ENCODE data around the gene RNF115.

Gene RNF115

DNA sequence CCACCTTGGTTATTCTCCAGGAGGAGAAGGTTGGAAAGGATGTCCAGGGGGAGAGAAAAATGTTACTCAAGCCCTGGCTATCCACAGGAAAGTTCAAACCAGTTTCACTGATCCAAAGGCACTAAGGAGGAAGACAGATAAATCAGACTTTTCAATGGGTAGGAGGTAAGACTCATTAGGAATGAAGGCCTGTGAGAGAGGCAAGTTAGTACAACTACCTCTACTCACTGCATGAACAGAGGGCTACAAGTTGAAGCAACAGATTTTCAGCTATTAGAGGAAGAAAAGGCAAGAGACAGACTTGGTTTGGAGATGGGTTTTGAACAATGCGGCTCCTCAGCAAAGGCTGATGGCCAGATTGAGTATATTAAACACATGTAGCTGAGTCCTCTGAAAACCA, 87.7 kb downstream of the RNF115 start:
- Histone ChIP-seq H2BK5ac (ENCODE audit: low read length) (no peak overlapping the region), H2BK12ac (ENCODE audit: low read length) (no peak overlapping the region), H3K9me3 (replicated peaks in 1 of 2; ENCODE audit: control insufficient read depth in 2 of 2, insufficient read depth in 1 of 2, low read depth in 1 of 2, low read length in 2 of 2) (no peaks in the 10 kb centered on the region), H3K4ac (ENCODE audit: low read length) (no peak overlapping the region), H3K27ac (replicated peaks; ENCODE audit: low read length) (no peak overlapping the region), H3K4me2 (ENCODE audit: insufficient read depth, low read length, poor library complexity, severe bottlenecking) (no peak overlapping the region), H3K36me3 (replicated peaks in 1 of 2; ENCODE audit: control insufficient read depth in 2 of 2, insufficient read depth in 2 of 2, low read length in 2 of 2) (peaks cover 0 to 2% of the 10 kb centered on the region in 2 donors), H3K14ac (ENCODE audit: low read length) (no peak overlapping the region), H2AK5ac (ENCODE audit: low read depth, low read length) (no peak overlapping the region), H2BK15ac (ENCODE audit: low read length) (no peak overlapping the region), H3K9ac (ENCODE audit: low read depth, low read length, poor library complexity) (no peak overlapping the region), H2BK120ac (ENCODE audit: low read depth, low read length) (no peak overlapping the region), H3K4me3 (ENCODE audit: low read length in 2 of 2) (no peak overlapping the region), H2AFZ (ENCODE audit: low read length) (no peak overlapping the region), H3K4me1 (ENCODE audit: control insufficient read depth in 2 of 2, insufficient read depth in 1 of 2, low read depth in 1 of 2, low read length in 2 of 2) (no peaks in the 10 kb centered on the region), H3K23ac (ENCODE audit: low read depth, low read length, poor library complexity) (no peak overlapping the region), H3K27me3 (ENCODE audit: control insufficient read depth in 3 of 3, insufficient read depth in 3 of 3, low read depth in 1 of 3, low read length in 3 of 3) (no peaks in the 10 kb centered on the region), H3K79me1 (ENCODE audit: low read depth, low read length) (no peaks in the 10 kb centered on the region), H4K91ac (ENCODE audit: low read depth, low read length, poor library complexity) (no peak overlapping the region), H4K8ac (ENCODE audit: low read depth, low read length) (no peak overlapping the region), H3K18ac (ENCODE audit: low read length) (no peak overlapping the region)
- no CpG with 5 or more reads among the region's 1 CpG for WGBS, 2 donors (ENCODE audit: extremely low coverage in 2 of 2, insufficient read length in 2 of 2, insufficient replicate concordance in 1 of 2)
- DNase-seq (ENCODE audit: low spot score) = no peak

DNA sequence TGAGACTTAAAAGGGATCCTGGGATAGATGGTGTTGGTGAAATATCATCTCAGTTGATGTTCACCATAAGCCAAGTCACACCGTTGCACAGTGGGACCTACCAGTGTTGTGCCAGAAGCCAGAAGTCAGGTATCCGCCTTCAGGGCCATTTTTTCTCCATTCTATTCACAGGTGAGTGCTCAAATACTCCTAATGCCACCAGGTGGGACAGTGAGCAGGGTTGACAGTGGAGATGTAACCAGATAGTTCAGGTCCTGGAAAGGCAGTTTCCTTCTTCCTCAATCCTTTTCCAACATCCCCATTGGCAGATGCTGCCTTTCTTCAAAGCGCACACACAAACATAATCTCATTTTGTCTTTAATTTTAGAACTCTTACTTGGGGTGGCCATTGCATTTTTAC, 93.0 kb downstream of the RNF115 start:
- no peak overlapping the region for H2BK15ac ChIP-seq (ENCODE audit: low read length)
- no peak overlapping the region for H3K23ac ChIP-seq (ENCODE audit: low read depth, low read length, poor library complexity)
- H3K4me1 ChIP-seq (ENCODE audit: control insufficient read depth in 2 of 2, insufficient read depth in 1 of 2, low read depth in 1 of 2, low read length in 2 of 2) = no peaks in the 10 kb centered on the region
- no peak overlapping the region for H2AFZ ChIP-seq (ENCODE audit: low read length)
- no peaks in the 10 kb centered on the region for H3K27me3 ChIP-seq (ENCODE audit: control insufficient read depth in 3 of 3, insufficient read depth in 3 of 3, low read depth in 1 of 3, low read length in 3 of 3)
- H3K9me3 ChIP-seq (replicated peaks in 1 of 2; ENCODE audit: control insufficient read depth in 2 of 2, insufficient read depth in 1 of 2, low read depth in 1 of 2, low read length in 2 of 2) = no peaks in the 10 kb centered on the region
- no peak overlapping the region for H3K18ac ChIP-seq (ENCODE audit: low read length)
- no peak overlapping the region for H3K9ac ChIP-seq (ENCODE audit: low read depth, low read length, poor library complexity)
- H3K4me3 ChIP-seq (ENCODE audit: low read length in 2 of 2) = no peak overlapping the region
- H3K14ac ChIP-seq (ENCODE audit: low read length) = no peak overlapping the region
- H2BK5ac ChIP-seq (ENCODE audit: low read length) = no peak overlapping the region
- H2BK12ac ChIP-seq (ENCODE audit: low read length) = no peak overlapping the region
- H3K4me2 ChIP-seq (ENCODE audit: insufficient read depth, low read length, poor library complexity, severe bottlenecking) = no peak overlapping the region
- H2BK120ac ChIP-seq (ENCODE audit: low read depth, low read length) = no peak overlapping the region
- DNase-seq (ENCODE audit: low spot score) = no peak
- no CpG with 5 or more reads among the region's 3 CpGs for WGBS, 2 donors (ENCODE audit: extremely low coverage in 2 of 2, insufficient read length in 2 of 2, insufficient replicate concordance in 1 of 2)
- H3K4ac ChIP-seq (ENCODE audit: low read length) = no peak overlapping the region
- H3K79me1 ChIP-seq (ENCODE audit: low read depth, low read length) = no peaks in the 10 kb centered on the region
- no peak overlapping the region for H2AK5ac ChIP-seq (ENCODE audit: low read depth, low read length)
- H4K91ac ChIP-seq (ENCODE audit: low read depth, low read length, poor library complexity) = no peak overlapping the region
- no peaks in the 10 kb centered on the region for H3K36me3 ChIP-seq (replicated peaks in 1 of 2; ENCODE audit: control insufficient read depth in 2 of 2, insufficient read depth in 2 of 2, low read length in 2 of 2)
- H3K27ac ChIP-seq (replicated peaks; ENCODE audit: low read length) = no peak overlapping the region
- no peak overlapping the region for H4K8ac ChIP-seq (ENCODE audit: low read depth, low read length)

DNA sequence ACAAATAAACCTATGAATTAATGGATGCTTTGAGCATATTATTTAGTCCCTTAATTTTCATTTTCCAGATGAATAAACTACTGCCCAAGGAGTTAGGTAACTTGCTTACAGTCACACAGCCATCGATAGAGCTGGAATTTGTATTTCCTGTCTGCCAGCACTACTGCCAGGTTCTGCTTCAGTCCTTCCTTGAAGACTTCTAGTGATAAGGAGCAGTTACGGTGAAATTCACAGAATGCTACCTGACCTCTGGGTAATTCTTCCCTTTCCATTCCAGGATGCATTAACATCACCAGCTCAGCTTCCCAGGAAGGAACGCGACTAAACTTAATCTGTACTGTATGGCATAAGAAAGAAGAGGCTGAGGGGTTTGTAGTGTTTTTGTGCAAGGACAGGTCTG, 93.4 kb downstream of the RNF115 start:
- H2AK5ac ChIP-seq (ENCODE audit: low read depth, low read length) = no peak overlapping the region
- no peak overlapping the region for H3K27ac ChIP-seq (replicated peaks; ENCODE audit: low read length)
- WGBS, 2 donors (ENCODE audit: extremely low coverage in 2 of 2, insufficient read length in 2 of 2, insufficient replicate concordance in 1 of 2) = no CpG with 5 or more reads among the region's 4 CpGs
- H3K4me1 ChIP-seq (ENCODE audit: control insufficient read depth in 2 of 2, insufficient read depth in 1 of 2, low read depth in 1 of 2, low read length in 2 of 2) = no peaks in the 10 kb centered on the region
- H2BK15ac ChIP-seq (ENCODE audit: low read length) = no peak overlapping the region
- H3K27me3 ChIP-seq (ENCODE audit: control insufficient read depth in 3 of 3, insufficient read depth in 3 of 3, low read depth in 1 of 3, low read length in 3 of 3) = no peaks in the 10 kb centered on the region
- no peak overlapping the region for H2AFZ ChIP-seq (ENCODE audit: low read length)
- H4K8ac ChIP-seq (ENCODE audit: low read depth, low read length) = no peak overlapping the region
- H2BK12ac ChIP-seq (ENCODE audit: low read length) = no peak overlapping the region
- no peak for DNase-seq (ENCODE audit: low spot score)
- no peak overlapping the region for H3K18ac ChIP-seq (ENCODE audit: low read length)
- H3K36me3 ChIP-seq (replicated peaks in 1 of 2; ENCODE audit: control insufficient read depth in 2 of 2, insufficient read depth in 2 of 2, low read length in 2 of 2) = no peaks in the 10 kb centered on the region
- H3K4me3 ChIP-seq (ENCODE audit: low read length in 2 of 2) = no peak overlapping the region
- H3K79me1 ChIP-seq (ENCODE audit: low read depth, low read length) = no peaks in the 10 kb centered on the region
- H3K14ac ChIP-seq (ENCODE audit: low read length) = no peak overlapping the region
- H2BK5ac ChIP-seq (ENCODE audit: low read length) = no peak overlapping the region
- H3K23ac ChIP-seq (ENCODE audit: low read depth, low read length, poor library complexity) = no peak overlapping the region
- H2BK120ac ChIP-seq (ENCODE audit: low read depth, low read length) = no peak overlapping the region
- no peak overlapping the region for H3K9ac ChIP-seq (ENCODE audit: low read depth, low read length, poor library complexity)
- H3K9me3 ChIP-seq (replicated peaks in 1 of 2; ENCODE audit: control insufficient read depth in 2 of 2, insufficient read depth in 1 of 2, low read depth in 1 of 2, low read length in 2 of 2) = no peaks in the 10 kb centered on the region
- no peak overlapping the region for H3K4me2 ChIP-seq (ENCODE audit: insufficient read depth, low read length, poor library complexity, severe bottlenecking)
- H4K91ac ChIP-seq (ENCODE audit: low read depth, low read length, poor library complexity) = no peak overlapping the region
- no peak overlapping the region for H3K4ac ChIP-seq (ENCODE audit: low read length)

DNA sequence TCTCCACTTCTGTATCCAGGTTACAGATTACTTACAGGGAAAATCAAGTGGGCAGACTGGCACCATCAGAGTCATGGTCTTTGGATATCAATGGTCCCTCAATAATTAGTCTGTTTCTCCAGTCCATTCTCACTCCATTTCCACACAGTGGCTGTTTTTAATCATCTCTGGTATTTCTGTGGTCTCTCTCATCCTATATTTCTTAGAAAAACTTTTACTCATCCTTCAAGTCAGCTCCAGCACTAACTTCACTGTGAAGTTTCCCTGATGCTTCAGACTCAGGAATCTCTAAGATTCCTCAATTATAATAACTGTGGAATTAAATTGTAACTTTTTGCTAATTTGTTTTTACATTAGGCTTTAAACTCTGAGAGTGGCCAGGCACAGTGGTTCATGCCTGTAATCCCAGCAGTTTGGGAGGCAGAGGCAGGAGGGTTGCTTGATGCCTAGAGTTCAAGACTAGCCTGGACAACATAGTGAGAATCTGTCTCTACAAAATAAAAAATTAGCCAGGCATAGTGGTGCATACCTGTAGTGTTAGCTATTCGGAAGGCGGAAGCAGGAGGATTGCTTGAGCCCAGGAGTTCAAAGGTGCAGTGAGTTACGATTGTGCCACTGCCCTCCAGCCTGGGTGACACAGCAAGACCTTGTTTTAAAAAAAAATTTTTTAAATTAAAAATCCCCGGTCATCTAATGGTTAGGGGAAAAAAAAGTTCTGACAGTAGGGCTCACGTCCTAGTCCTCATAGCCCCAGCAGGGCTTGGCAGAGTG, 94.0 kb downstream of the RNF115 start:
- H3K9ac ChIP-seq (ENCODE audit: low read depth, low read length, poor library complexity) = no peak overlapping the region
- H3K36me3 ChIP-seq (replicated peaks in 1 of 2; ENCODE audit: control insufficient read depth in 2 of 2, insufficient read depth in 2 of 2, low read length in 2 of 2) = no peaks in the 10 kb centered on the region
- no peak overlapping the region for H2BK120ac ChIP-seq (ENCODE audit: low read depth, low read length)
- no peak overlapping the region for H3K4me3 ChIP-seq (ENCODE audit: low read length in 2 of 2)
- no peak overlapping the region for H4K8ac ChIP-seq (ENCODE audit: low read depth, low read length)
- H3K4me2 ChIP-seq (ENCODE audit: insufficient read depth, low read length, poor library complexity, severe bottlenecking) = no peak overlapping the region
- H3K79me1 ChIP-seq (ENCODE audit: low read depth, low read length) = no peaks in the 10 kb centered on the region
- no peak overlapping the region for H4K91ac ChIP-seq (ENCODE audit: low read depth, low read length, poor library complexity)
- no peak overlapping the region for H3K27ac ChIP-seq (replicated peaks; ENCODE audit: low read length)
- no peaks in the 10 kb centered on the region for H3K9me3 ChIP-seq (replicated peaks in 1 of 2; ENCODE audit: control insufficient read depth in 2 of 2, insufficient read depth in 1 of 2, low read depth in 1 of 2, low read length in 2 of 2)
- WGBS, 2 donors (ENCODE audit: extremely low coverage in 2 of 2, insufficient read length in 2 of 2, insufficient replicate concordance in 1 of 2) = no CpG with 5 or more reads among the region's 5 CpGs
- H2BK5ac ChIP-seq (ENCODE audit: low read length) = no peak overlapping the region
- no peak overlapping the region for H3K4ac ChIP-seq (ENCODE audit: low read length)
- DNase-seq (ENCODE audit: low spot score) = no peak
- H3K18ac ChIP-seq (ENCODE audit: low read length) = no peak overlapping the region
- H2AFZ ChIP-seq (ENCODE audit: low read length) = no peak overlapping the region
- no peak overlapping the region for H2BK12ac ChIP-seq (ENCODE audit: low read length)
- H3K27me3 ChIP-seq (ENCODE audit: control insufficient read depth in 3 of 3, insufficient read depth in 3 of 3, low read depth in 1 of 3, low read length in 3 of 3) = no peaks in the 10 kb centered on the region
- H3K4me1 ChIP-seq (ENCODE audit: control insufficient read depth in 2 of 2, insufficient read depth in 1 of 2, low read depth in 1 of 2, low read length in 2 of 2) = no peaks in the 10 kb centered on the region
- H2BK15ac ChIP-seq (ENCODE audit: low read length) = no peak overlapping the region
- no peak overlapping the region for H3K23ac ChIP-seq (ENCODE audit: low read depth, low read length, poor library complexity)
- H3K14ac ChIP-seq (ENCODE audit: low read length) = no peak overlapping the region
- no peak overlapping the region for H2AK5ac ChIP-seq (ENCODE audit: low read depth, low read length)

All from neuronal stem cell (in vitro differentiated cells).